HG02938 (cell line): ENCODE data around the gene ALKBH6.
"Not testable (repeated sequence)": the region's sequence is repeated elsewhere in the genome, so short reads cannot be mapped to it uniquely, and the experiment has no call there.

Source experiments
- ATAC-seq: cut with Tn5 transposase; IDR thresholded peaks from one replicate; pipeline ENCODE4 v1.9.1; 2021; ENCODE audit warnings: mild to moderate bottlenecking, moderate library complexity; ENCODE audit not compliant: unreplicated experiment

ALKBH6 gene

GRCh38 chr19:35993923-35994598 is 20.0 kb downstream of the ALKBH6 start:
- no peak for ATAC-seq

- ATAC-seq: no peak
Observed at GRCh38 chr19:35992907-35993765, 20.9 kb downstream of the ALKBH6 start.

- no peak for ATAC-seq
Observed at GRCh38 chr19:35991731-35992450, 22.1 kb downstream of the ALKBH6 start.

- ATAC-seq: no peak
Observed at GRCh38 chr19:35990771-35991730, 23.0 kb downstream of the ALKBH6 start.

- no peak for ATAC-seq
Observed at GRCh38 chr19:35990156-35990555, 23.9 kb downstream of the ALKBH6 start.

GRCh38 chr19:35988824-35989223 is 25.2 kb downstream of the ALKBH6 start:
- ATAC-seq: no peak

- ATAC-seq: no peak
Observed at GRCh38 chr19:35987571-35987896, 26.5 kb downstream of the ALKBH6 start.

GRCh38 chr19:35986664-35987570 is 27.1 kb downstream of the ALKBH6 start:
- no peak for ATAC-seq

GRCh38 chr19:35986111-35986510 is 27.9 kb downstream of the ALKBH6 start:
- ATAC-seq: no peak

- ATAC-seq: no peak
Observed at GRCh38 chr19:35983177-35983576, 30.8 kb downstream of the ALKBH6 start.

GRCh38 chr19:35980997-35981396 is 33.0 kb downstream of the ALKBH6 start:
- not testable (repeated sequence) for ATAC-seq

GRCh38 chr19:35978832-35979365 is 35.1 kb downstream of the ALKBH6 start:
- ATAC-seq: no peak

GRCh38 chr19:35978271-35978670 is 35.7 kb downstream of the ALKBH6 start:
- ATAC-seq: no peak

- ATAC-seq: no peak
Observed at GRCh38 chr19:35977446-35978222, 36.4 kb downstream of the ALKBH6 start.

GRCh38 chr19:35975608-35976214 is 38.3 kb downstream of the ALKBH6 start:
- ATAC-seq: no peak

GRCh38 chr19:35973487-35973886 is 40.5 kb downstream of the ALKBH6 start:
- no peak for ATAC-seq

- ATAC-seq: no peak
Observed at GRCh38 chr19:35966771-35967170, 47.2 kb downstream of the ALKBH6 start.

GRCh38 chr19:35963514-35963913 is 50.5 kb downstream of the ALKBH6 start:
- no peak for ATAC-seq
